ENCODE measurements around the gene NSUN7.

The NSUN7 gene

DNA sequence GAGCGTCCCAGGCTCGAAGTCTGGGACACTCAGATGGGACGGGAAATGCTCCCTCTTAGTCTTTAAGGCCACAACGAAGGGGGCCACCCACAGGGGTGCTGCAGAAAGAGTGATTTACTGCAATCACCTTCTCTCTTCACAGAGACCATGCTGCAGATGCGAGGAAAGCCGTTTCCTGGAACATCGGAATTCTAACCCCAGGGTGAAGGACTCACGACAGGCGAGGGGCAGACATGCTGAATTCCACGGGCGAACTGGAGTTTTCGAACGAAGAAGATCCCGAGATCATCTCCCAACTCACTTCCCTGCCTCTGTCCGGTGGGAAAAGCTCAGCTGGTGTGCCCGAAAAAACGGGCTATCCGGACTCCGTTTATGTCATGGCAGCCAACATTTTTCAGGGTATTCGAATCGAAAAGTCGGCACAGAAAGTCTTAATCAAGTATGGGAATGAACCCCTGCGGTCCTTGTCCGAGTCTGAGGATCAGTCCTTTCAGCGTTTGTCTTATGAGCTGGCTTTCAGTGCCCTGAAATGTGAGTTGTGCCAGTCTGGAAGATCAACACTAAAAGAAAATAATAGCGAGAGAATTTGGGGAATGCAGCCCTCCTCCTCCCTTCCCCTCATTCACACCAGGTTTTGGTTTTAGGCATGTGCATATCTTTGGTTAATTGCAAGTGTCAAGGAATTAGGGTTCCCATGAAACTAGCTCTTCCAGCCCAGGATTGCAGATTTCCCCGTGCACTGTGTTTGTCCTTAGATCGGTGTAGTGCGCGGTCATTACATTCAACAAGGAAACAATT lies 905 bp downstream of the NSUN7 start:
- H3K36me3 ChIP-seq (ENCODE audit: insufficient read depth, insufficient read length, low read length): peaks cover 5% of the 10 kb centered on the region
- H3K27me3 ChIP-seq (ENCODE audit: insufficient read depth, insufficient read length): no peaks in the 10 kb centered on the region
- H3K9me3 ChIP-seq (ENCODE audit: insufficient read depth, low read length): peaks cover 10% of the 10 kb centered on the region; the same call in 1 of the 2 replicates
- TF ChIP-seq SUZ12 (IDR thresholded peaks at IDR 0.05; ENCODE audit: extremely low read depth, insufficient read depth, insufficient read length): no peak
- no peak for TF ChIP-seq ZNF274 (IDR thresholded peaks at IDR 0.05; ENCODE audit: low read depth, low read length)
- TF ChIP-seq YY1 (IDR thresholded peaks at IDR 0.05; ENCODE audit: insufficient read depth, insufficient read length): no peak
- no peaks in the 10 kb centered on the region for H3K4me1 ChIP-seq (ENCODE audit: insufficient read depth, insufficient read length)
- peak overlapping the region; percentile 73 for H3K9ac ChIP-seq (ENCODE audit: insufficient read length, low read depth)
- DNase-seq (ENCODE audit: low read depth, low spot score): peak; percentile 22
- peak overlapping the region; percentile 52 for H3K4me3 ChIP-seq (ENCODE audit: insufficient read length, low read depth)

DNA sequence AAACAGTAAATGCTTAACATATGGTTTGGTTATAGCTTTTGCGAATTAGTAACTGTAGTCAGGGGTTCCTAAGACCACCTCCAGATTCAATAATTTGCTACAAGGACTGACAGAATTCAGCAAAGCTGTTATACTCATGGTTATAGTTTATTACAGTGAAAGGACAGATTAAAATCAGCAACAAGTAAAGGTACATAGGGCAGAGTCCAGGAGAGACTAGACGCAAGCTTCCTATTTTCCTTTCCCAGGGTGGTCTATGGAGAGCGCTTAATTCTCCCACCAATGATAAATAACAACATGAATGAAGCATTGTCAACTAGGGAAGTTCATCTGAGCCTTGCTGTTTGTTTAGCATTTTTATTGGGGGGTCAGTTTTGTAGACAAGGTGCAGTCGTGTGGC lies 5.9 kb downstream of the NSUN7 start:
- no peak overlapping the region for H3K4me3 ChIP-seq (ENCODE audit: insufficient read length, low read depth)
- DNase-seq (ENCODE audit: low read depth, low spot score): no peak
- no peaks in the 10 kb centered on the region for H3K4me1 ChIP-seq (ENCODE audit: insufficient read depth, insufficient read length)
- peaks cover 5% of the 10 kb centered on the region for H3K36me3 ChIP-seq (ENCODE audit: insufficient read depth, insufficient read length, low read length)
- peaks cover 10% of the 10 kb centered on the region; the same call in 1 of the 2 replicates for H3K9me3 ChIP-seq (ENCODE audit: insufficient read depth, low read length)
- H3K9ac ChIP-seq (ENCODE audit: insufficient read length, low read depth): no peak overlapping the region
- no peak for TF ChIP-seq ZNF274 (IDR thresholded peaks at IDR 0.05; ENCODE audit: low read depth, low read length)
- TF ChIP-seq YY1 (IDR thresholded peaks at IDR 0.05; ENCODE audit: insufficient read depth, insufficient read length): no peak
- TF ChIP-seq SUZ12 (IDR thresholded peaks at IDR 0.05; ENCODE audit: extremely low read depth, insufficient read depth, insufficient read length): no peak
- H3K27me3 ChIP-seq (ENCODE audit: insufficient read depth, insufficient read length): no peaks in the 10 kb centered on the region

- DNase-seq (ENCODE audit: low read depth, low spot score): no peak
- Histone ChIP-seq H3K9ac (ENCODE audit: insufficient read length, low read depth) (no peak overlapping the region), H3K36me3 (ENCODE audit: insufficient read depth, insufficient read length, low read length) (peaks cover 9% of the 10 kb centered on the region), H3K27me3 (ENCODE audit: insufficient read depth, insufficient read length) (no peaks in the 10 kb centered on the region), H3K4me1 (ENCODE audit: insufficient read depth, insufficient read length) (no peaks in the 10 kb centered on the region), H3K4me3 (ENCODE audit: insufficient read length, low read depth) (no peak overlapping the region), H3K9me3 (ENCODE audit: insufficient read depth, low read length) (no peaks in the 10 kb centered on the region)
- TF ChIP-seq SUZ12 (IDR thresholded peaks at IDR 0.05; ENCODE audit: extremely low read depth, insufficient read depth, insufficient read length) (no peak), ZNF274 (IDR thresholded peaks at IDR 0.05; ENCODE audit: low read depth, low read length) (no peak), YY1 (IDR thresholded peaks at IDR 0.05; ENCODE audit: insufficient read depth, insufficient read length) (no peak)
Observed at GRCh38 chr4:40763228-40763716, 13.5 kb downstream of the NSUN7 start.

DNA sequence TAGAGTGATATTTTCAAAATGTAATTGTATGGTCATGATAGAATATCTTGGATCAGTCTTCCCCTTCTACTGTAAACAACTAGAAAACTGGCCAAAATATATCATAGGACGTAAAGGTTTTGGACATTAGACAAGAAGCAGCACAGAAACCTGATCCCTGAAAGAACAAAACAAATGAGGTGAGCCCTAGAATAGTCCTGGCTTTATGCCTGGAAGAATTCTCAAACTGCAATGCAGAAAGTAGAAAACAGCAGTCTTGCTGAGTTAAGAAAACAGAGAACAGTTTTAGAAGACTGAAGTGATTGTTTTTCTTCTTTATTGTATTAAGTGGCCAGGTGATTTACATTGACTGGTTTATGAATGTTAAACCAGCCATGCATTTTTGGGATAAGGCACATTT lies 19.5 kb downstream of the NSUN7 start:
- H3K9me3 ChIP-seq (ENCODE audit: insufficient read depth, low read length): no peaks in the 10 kb centered on the region
- no peaks in the 10 kb centered on the region for H3K4me1 ChIP-seq (ENCODE audit: insufficient read depth, insufficient read length)
- H3K36me3 ChIP-seq (ENCODE audit: insufficient read depth, insufficient read length, low read length): no peaks in the 10 kb centered on the region
- no peak for TF ChIP-seq SUZ12 (IDR thresholded peaks at IDR 0.05; ENCODE audit: extremely low read depth, insufficient read depth, insufficient read length)
- TF ChIP-seq ZNF274 (IDR thresholded peaks at IDR 0.05; ENCODE audit: low read depth, low read length): no peak
- TF ChIP-seq YY1 (IDR thresholded peaks at IDR 0.05; ENCODE audit: insufficient read depth, insufficient read length): no peak
- no peaks in the 10 kb centered on the region for H3K27me3 ChIP-seq (ENCODE audit: insufficient read depth, insufficient read length)
- no peak for DNase-seq (ENCODE audit: low read depth, low spot score)
- no peak overlapping the region for H3K9ac ChIP-seq (ENCODE audit: insufficient read length, low read depth)
- H3K4me3 ChIP-seq (ENCODE audit: insufficient read length, low read depth): no peak overlapping the region

GRCh38 chr4:40778090-40778489 lies 28.3 kb downstream of the NSUN7 start:
- no peaks in the 10 kb centered on the region for H3K9me3 ChIP-seq (ENCODE audit: insufficient read depth, low read length)
- H3K4me3 ChIP-seq (ENCODE audit: insufficient read length, low read depth): no peak overlapping the region
- peaks cover 11% of the 10 kb centered on the region for H3K36me3 ChIP-seq (ENCODE audit: insufficient read depth, insufficient read length, low read length)

DNA sequence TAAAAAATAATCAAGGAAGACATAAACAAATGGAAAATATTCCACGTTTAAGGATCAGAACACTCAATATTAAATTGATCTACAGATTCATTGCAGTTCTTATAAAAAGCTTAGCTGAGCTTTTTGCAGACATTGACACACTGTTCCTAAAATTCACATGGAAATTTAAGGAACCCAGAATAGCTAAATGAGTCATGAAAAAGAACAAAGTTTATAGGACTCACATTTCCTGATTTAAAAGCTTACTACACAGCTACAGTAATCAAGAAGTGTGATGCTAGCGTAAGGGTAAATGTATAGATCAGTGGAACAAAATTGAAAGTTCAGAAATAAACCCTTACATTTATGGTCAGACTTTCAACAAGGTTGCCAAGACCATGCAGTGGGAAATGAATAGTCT lies 33.1 kb downstream of the NSUN7 start:
- no peaks in the 10 kb centered on the region for H3K4me1 ChIP-seq (ENCODE audit: insufficient read depth, insufficient read length)
- no peak for DNase-seq (ENCODE audit: low read depth, low spot score)
- no peak for TF ChIP-seq YY1 (IDR thresholded peaks at IDR 0.05; ENCODE audit: insufficient read depth, insufficient read length)
- TF ChIP-seq SUZ12 (IDR thresholded peaks at IDR 0.05; ENCODE audit: extremely low read depth, insufficient read depth, insufficient read length): no peak
- H3K9me3 ChIP-seq (ENCODE audit: insufficient read depth, low read length): no peaks in the 10 kb centered on the region
- H3K4me3 ChIP-seq (ENCODE audit: insufficient read length, low read depth): no peak overlapping the region
- no peak overlapping the region for H3K9ac ChIP-seq (ENCODE audit: insufficient read length, low read depth)
- peaks cover 5% of the 10 kb centered on the region for H3K36me3 ChIP-seq (ENCODE audit: insufficient read depth, insufficient read length, low read length)
- H3K27me3 ChIP-seq (ENCODE audit: insufficient read depth, insufficient read length): no peaks in the 10 kb centered on the region

More at GRCh38 chr4:40778090-40778489, 28.3 kb downstream of the NSUN7 start:
- H3K9ac ChIP-seq (ENCODE audit: insufficient read length, low read depth): no peak overlapping the region
- TF ChIP-seq ZNF274 (IDR thresholded peaks at IDR 0.05; ENCODE audit: low read depth, low read length): no peak
- no peak for TF ChIP-seq YY1 (IDR thresholded peaks at IDR 0.05; ENCODE audit: insufficient read depth, insufficient read length)
- no peak for TF ChIP-seq SUZ12 (IDR thresholded peaks at IDR 0.05; ENCODE audit: extremely low read depth, insufficient read depth, insufficient read length)
- H3K27me3 ChIP-seq (ENCODE audit: insufficient read depth, insufficient read length): no peaks in the 10 kb centered on the region
- no peak for DNase-seq (ENCODE audit: low read depth, low spot score)
- H3K4me1 ChIP-seq (ENCODE audit: insufficient read depth, insufficient read length): no peaks in the 10 kb centered on the region

- H3K9ac ChIP-seq (ENCODE audit: insufficient read length, low read depth): no peak overlapping the region
- no peaks in the 10 kb centered on the region for H3K4me1 ChIP-seq (ENCODE audit: insufficient read depth, insufficient read length)
- H3K9me3 ChIP-seq (ENCODE audit: insufficient read depth, low read length): no peaks in the 10 kb centered on the region
- H3K4me3 ChIP-seq (ENCODE audit: insufficient read length, low read depth): no peak overlapping the region
- TF ChIP-seq ZNF274 (IDR thresholded peaks at IDR 0.05; ENCODE audit: low read depth, low read length) (no peak), YY1 (IDR thresholded peaks at IDR 0.05; ENCODE audit: insufficient read depth, insufficient read length) (no peak), SUZ12 (IDR thresholded peaks at IDR 0.05; ENCODE audit: extremely low read depth, insufficient read depth, insufficient read length) (no peak)
- no peaks in the 10 kb centered on the region for H3K27me3 ChIP-seq (ENCODE audit: insufficient read depth, insufficient read length)
- DNase-seq (ENCODE audit: low read depth, low spot score): no peak
- peaks cover 5% of the 10 kb centered on the region for H3K36me3 ChIP-seq (ENCODE audit: insufficient read depth, insufficient read length, low read length)
Observed at GRCh38 chr4:40785727-40786126, 36.0 kb downstream of the NSUN7 start.
